SJCRH30 (cell line): Measurements from ENCODE around the gene DNAH9. TPM values are rescaled to one million over a fixed set of nuclear protein-coding genes. Genes with fewer than 3 reads are reported as not detected.
A peak's percentile ranks its signal among the peaks of the same experiment; 100 is the strongest.

Source experiments
- DNase-seq, 2 experiments: peaks; one replicate each; pipeline ENCODE4 v3.0.0-alpha.2; 2015 to 2020
- H3K27ac ChIP-seq: fragments of 250-450 bp; sonication (Bioruptor Pico); 2 replicates; pipeline ENCODE4 v1.5.1; 2020; ENCODE audit warnings: mild to moderate bottlenecking, moderate library complexity
- H3K27me3 ChIP-seq: fragments of 250-450 bp; sonication (Bioruptor Pico); 2 replicates; pipeline ENCODE4 v1.5.1; 2020; ENCODE audit warnings: mild to moderate bottlenecking, moderate library complexity
- H3K36me3 ChIP-seq: fragments of 250-450 bp; sonication (Bioruptor Pico); 2 replicates; pipeline ENCODE4 v1.5.1; 2020; ENCODE audit warnings: mild to moderate bottlenecking, moderate library complexity
- H3K4me1 ChIP-seq: fragments of 250-450 bp; sonication (Bioruptor Pico); 2 replicates; pipeline ENCODE4 v1.5.1; 2020; ENCODE audit warnings: mild to moderate bottlenecking, moderate library complexity
- H3K4me3 ChIP-seq: fragments of 250-450 bp; sonication (Bioruptor Pico); 2 replicates; pipeline ENCODE4 v1.5.1; 2020; ENCODE audit warnings: mild to moderate bottlenecking, moderate library complexity
- H3K9me3 ChIP-seq: fragments of 250-450 bp; sonication (Bioruptor Pico); replicated peaks from 2 replicates; pipeline ENCODE4 v1.5.1; 2020; ENCODE audit warnings: mild to moderate bottlenecking, moderate library complexity
- total RNA-seq: library from RNA; depleted of rRNA; stranded (reverse); fragments of >200 nt; shearing (Covaris generic); gene quantifications from 2 replicates; pipeline ENCODE4 v1.2.3, GENCODE V29; 2014

DNAH9 gene
- total RNA-seq, 1 experiment from 2014 or later: 0.16 TPM

DNA sequence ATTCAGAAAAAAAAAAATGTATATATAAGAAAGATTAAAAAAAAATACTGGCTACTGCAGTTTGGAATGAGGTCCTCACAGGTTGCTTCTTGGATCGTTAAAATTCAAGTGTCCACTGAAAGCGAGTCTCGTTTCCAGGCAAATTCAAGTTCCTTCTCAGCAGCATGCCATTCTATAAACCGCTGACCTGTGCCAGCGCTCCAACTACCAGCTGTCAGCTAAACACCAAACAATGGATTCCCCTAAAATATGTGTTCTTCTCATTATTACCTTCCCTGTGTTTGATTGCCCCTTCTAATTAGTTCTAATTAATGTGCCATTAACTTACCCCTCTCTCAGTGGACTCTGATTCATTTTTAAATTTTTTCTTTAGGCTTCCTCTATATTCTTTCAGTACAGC, 92.4 kb downstream of the DNAH9 start:
- Histone ChIP-seq H3K4me3 (no peak overlapping the region), H3K9me3 (no peaks in the 10 kb centered on the region), H3K27me3 (no peaks in the 10 kb centered on the region), H3K4me1 (no peaks in the 10 kb centered on the region), H3K27ac (no peak overlapping the region), H3K36me3 (no peaks in the 10 kb centered on the region)
- DNase-seq: no peak

DNA sequence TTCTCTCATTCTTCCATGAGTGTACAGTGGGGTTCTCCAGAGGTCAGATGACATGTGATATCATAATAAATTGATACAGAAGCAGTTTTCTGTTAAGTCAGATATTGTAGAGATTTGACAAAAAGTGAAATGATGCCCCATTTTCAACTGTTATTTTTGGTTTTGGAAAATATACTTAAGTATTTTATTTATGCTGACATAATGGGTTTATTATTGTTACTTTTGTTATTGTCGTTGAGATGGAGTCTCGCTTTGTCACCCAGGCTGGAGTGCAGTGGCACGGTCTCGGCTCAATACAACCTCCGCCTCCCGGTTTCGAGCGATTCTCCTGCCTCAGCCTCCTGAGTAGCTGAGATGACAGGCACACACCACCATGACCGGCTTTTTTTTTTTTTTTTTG, 94.4 kb downstream of the DNAH9 start:
- Histone ChIP-seq H3K9me3 (no peaks in the 10 kb centered on the region), H3K27ac (no peak overlapping the region), H3K4me1 (no peaks in the 10 kb centered on the region), H3K36me3 (no peaks in the 10 kb centered on the region), H3K27me3 (no peaks in the 10 kb centered on the region), H3K4me3 (no peak overlapping the region)
- DNase-seq: no peak

DNA sequence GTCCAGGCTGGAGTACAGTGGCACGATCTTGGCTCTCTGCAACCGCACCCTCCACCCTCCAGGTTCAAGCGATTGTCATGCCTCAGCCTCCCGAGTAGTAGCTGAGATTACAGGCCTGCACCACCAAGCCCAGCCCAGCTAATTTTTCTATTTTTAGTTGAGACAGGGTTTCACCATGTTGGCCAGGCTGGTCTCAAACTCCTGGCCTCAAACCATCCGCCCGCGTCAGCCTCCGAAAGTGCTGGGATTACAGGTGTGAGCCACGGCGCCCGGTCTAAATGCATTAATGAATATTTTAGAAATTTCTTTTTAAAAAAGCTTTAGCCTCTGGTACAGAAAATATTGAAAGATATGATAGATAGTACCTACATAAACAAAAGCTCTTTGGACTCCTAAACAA, 95.0 kb downstream of the DNAH9 start:
- no peaks in the 10 kb centered on the region for H3K27me3 ChIP-seq
- no peak overlapping the region for H3K27ac ChIP-seq
- no peaks in the 10 kb centered on the region for H3K36me3 ChIP-seq
- H3K4me1 ChIP-seq: no peaks in the 10 kb centered on the region
- DNase-seq: no peak
- H3K4me3 ChIP-seq: no peak overlapping the region
- H3K9me3 ChIP-seq: no peaks in the 10 kb centered on the region

DNA sequence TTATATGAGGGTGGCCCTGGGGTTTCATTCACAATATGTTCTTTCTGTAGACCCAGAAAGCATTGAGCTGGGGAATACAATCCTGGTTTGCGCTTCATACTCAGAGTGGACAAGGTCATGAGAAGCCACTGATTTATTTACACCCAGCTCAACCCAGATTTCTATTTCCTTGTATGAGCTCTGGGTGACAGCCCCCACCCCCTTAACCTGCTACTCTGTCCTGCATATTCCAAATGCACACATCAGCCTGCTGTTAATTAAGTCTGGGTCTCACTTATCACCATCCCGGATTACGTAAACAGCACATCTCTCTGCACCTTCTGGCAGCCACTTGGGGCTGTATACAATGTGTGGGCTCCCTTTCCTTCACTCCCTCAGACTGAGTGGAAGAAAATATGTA, 102.4 kb downstream of the DNAH9 start:
- no peak overlapping the region for H3K4me3 ChIP-seq
- DNase-seq: no peak
- H3K4me1 ChIP-seq: no peaks in the 10 kb centered on the region; the same call in 1 of the 2 replicates
- no peaks in the 10 kb centered on the region for H3K36me3 ChIP-seq
- H3K27ac ChIP-seq: no peak overlapping the region
- no peaks in the 10 kb centered on the region for H3K9me3 ChIP-seq
- no peaks in the 10 kb centered on the region for H3K27me3 ChIP-seq

DNA sequence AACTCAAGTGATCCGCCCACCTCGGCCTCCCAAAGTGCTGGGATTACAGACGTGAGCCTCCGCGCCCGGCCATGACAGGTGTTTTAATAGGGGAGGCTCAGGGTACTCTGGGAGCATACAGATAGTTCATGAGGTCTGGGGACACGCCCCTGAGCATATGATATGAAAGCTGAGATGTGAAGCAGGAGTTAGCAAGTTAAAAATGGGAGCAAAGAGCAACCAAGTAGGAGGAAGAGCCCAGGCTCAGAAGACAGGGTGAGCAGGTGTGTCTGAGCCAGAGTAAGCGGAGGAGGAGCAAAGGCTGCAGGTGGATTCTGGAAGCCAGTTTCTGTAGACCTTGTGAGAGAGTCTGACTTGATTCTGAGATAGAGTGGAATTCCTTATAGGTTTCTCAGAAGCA, 103.6 kb downstream of the DNAH9 start:
- Histone ChIP-seq H3K27me3 (no peaks in the 10 kb centered on the region), H3K9me3 (no peaks in the 10 kb centered on the region), H3K27ac (no peak overlapping the region), H3K4me3 (no peak overlapping the region), H3K4me1 (no peaks in the 10 kb centered on the region; the same call in 1 of the 2 replicates), H3K36me3 (no peaks in the 10 kb centered on the region)
- DNase-seq: peak in 1 of 2 experiments; percentile 6

DNA sequence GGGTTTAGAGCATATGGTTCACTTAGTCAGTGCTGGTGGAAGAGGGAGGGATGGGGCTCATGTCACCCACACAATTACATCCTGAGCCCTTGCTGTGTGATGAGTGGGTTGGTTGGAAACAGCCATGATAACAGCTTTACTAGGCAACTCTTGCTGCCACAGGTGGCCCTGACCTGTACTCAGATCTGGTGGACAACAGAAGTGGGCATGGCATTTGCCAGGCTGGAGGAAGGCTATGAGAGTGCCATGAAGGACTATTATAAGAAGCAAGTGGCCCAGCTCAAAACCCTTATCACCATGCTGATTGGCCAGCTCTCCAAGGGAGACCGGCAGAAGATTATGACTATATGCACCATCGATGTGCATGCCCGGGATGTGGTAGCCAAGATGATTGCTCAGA, 105.8 kb downstream of the DNAH9 start:
- H3K27ac ChIP-seq: no peak overlapping the region
- H3K27me3 ChIP-seq: no peaks in the 10 kb centered on the region
- H3K4me3 ChIP-seq: no peak overlapping the region
- H3K36me3 ChIP-seq: no peaks in the 10 kb centered on the region
- no peak for DNase-seq
- no peaks in the 10 kb centered on the region; the same call in 1 of the 2 replicates for H3K4me1 ChIP-seq
- no peaks in the 10 kb centered on the region for H3K9me3 ChIP-seq

DNA sequence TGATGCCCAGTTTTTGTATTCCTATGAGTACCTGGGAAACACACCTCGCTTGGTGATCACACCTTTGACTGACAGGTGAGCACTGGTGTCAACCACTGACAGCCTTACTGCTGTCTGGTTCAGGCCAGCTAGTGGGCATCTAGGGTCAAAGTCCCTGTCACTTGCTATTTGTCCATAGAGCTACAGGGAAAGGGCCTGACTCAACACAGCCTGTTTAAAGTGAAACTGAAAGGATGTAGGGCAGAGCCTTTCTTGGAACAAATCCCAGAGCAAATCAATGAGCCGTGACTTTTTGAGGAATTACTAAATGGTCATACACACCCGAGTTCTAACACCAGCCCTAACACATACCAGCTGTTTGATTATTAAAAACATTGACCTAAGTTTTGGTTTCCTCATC, 106.8 kb downstream of the DNAH9 start:
- no peak overlapping the region for H3K4me3 ChIP-seq
- DNase-seq: peak in 1 of 2 experiments; percentile 36
- H3K36me3 ChIP-seq: no peaks in the 10 kb centered on the region

DNA sequence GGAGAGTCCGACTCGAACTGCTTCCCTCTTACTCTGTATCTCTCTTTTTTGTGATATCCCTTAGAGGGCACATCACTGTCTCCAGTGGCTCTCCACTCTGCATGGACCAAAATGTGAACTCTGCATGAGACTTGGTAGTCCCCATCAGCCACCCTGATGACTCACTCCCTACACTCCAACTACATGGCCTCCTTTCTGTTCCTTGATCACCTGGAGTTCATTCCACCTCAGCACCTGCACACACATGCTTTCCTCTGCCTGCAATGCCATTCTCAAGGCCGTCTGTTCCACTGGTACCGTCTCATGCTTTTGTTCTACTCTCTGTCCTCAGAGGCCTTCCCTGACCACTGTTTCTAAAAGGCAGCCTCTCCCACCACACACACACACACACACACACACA, 109.3 kb downstream of the DNAH9 start:
- no peak for DNase-seq
- Histone ChIP-seq H3K27ac (no peak overlapping the region), H3K27me3 (no peaks in the 10 kb centered on the region), H3K36me3 (no peaks in the 10 kb centered on the region), H3K9me3 (no peaks in the 10 kb centered on the region), H3K4me3 (no peak overlapping the region), H3K4me1 (no peaks in the 10 kb centered on the region)

More for the DNA sequence above, 106.8 kb downstream of the DNAH9 start:
- Histone ChIP-seq H3K27me3 (no peaks in the 10 kb centered on the region), H3K27ac (no peak overlapping the region), H3K9me3 (no peaks in the 10 kb centered on the region), H3K4me1 (no peaks in the 10 kb centered on the region; the same call in 1 of the 2 replicates)

DNA sequence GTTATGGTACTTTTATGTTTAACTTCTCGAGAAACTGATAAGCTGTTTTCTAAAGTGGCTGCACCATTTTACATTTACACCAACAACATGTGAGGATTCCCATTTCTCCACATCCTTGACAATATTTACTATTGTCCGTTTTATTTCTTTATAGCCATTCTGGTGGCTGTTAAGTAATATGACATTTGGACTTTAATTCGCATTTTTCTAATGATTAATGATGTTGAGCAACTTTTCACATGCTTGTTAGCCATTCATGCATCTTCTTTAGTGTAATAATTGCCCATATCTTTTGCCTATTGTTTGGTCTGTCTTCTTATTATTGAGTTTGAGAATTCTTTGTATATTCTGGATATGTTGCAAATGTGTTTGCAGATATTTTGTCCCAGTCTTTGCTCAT, 114.2 kb downstream of the DNAH9 start:
- no peak for DNase-seq
- Histone ChIP-seq H3K4me3 (no peak overlapping the region), H3K27ac (no peak overlapping the region), H3K36me3 (no peaks in the 10 kb centered on the region), H3K9me3 (no peaks in the 10 kb centered on the region), H3K27me3 (no peaks in the 10 kb centered on the region), H3K4me1 (no peaks in the 10 kb centered on the region)

DNA sequence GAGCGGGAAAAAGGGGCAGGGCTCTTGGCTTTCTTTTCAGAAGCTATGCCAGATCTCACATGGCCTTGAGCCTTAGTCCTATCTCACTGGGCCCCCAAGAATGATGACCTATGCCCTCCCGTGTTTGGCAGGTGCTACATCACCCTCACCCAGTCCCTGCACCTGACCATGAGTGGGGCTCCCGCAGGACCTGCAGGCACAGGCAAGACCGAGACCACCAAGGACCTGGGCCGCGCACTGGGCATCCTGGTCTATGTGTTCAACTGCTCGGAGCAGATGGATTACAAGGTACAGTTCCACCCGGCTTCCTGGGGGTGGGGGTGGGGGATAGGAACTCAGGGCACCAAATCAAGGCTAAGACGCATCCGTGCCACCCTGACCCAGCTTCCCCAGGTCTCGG, 120.9 kb downstream of the DNAH9 start:
- no peak overlapping the region for H3K4me3 ChIP-seq
- H3K9me3 ChIP-seq: no peaks in the 10 kb centered on the region
- no peaks in the 10 kb centered on the region; the same call in 1 of the 2 replicates for H3K27me3 ChIP-seq
- no peak overlapping the region for H3K27ac ChIP-seq
- no peak for DNase-seq
- no peaks in the 10 kb centered on the region for H3K36me3 ChIP-seq
- no peaks in the 10 kb centered on the region for H3K4me1 ChIP-seq

DNA sequence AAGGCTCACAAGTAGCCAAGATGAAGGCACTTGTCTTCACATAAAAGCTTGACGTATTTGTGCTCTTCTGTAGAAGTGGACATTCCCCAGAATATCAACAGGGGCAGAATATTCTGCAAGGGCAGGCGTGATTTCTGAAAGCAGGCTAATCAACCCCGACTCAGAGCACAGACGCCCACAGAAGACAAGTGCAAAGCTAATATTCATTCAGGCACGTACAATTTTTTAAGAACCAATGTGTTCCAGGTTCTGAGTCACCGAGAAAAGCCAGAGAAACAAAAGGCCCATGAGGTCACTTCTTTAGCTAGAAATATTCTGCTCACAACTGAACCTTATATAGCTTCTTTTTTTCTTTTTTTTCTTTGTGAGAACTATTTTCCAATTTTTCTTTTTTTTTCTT, 121.6 kb downstream of the DNAH9 start:
- no peak overlapping the region for H3K4me3 ChIP-seq
- no peaks in the 10 kb centered on the region for H3K4me1 ChIP-seq
- no peaks in the 10 kb centered on the region for H3K36me3 ChIP-seq
- no peak overlapping the region for H3K27ac ChIP-seq
- H3K9me3 ChIP-seq: no peaks in the 10 kb centered on the region
- DNase-seq: no peak
- no peaks in the 10 kb centered on the region; the same call in 1 of the 2 replicates for H3K27me3 ChIP-seq

DNA sequence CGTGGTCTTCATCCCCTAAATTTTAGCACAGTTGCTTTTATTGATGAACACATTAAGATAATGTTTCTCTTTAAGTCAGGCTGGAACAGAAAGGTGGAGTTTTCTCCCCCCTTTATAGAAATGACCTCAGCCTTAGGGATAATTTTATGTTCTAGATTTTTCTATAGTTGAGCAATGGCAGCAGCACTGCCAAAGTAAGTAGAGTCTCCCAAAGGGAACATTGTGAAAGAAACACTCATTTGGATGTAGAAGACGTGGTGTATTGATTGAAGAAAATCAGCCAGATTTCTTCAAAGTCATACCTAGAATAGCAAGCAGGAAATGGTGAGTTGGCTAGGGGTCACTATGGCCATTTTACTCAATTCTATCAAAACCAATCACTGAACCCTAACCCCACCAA, 122.5 kb downstream of the DNAH9 start:
- no peak for DNase-seq
- Histone ChIP-seq H3K27me3 (no peaks in the 10 kb centered on the region; the same call in 1 of the 2 replicates), H3K27ac (no peak overlapping the region), H3K4me1 (no peaks in the 10 kb centered on the region), H3K9me3 (no peaks in the 10 kb centered on the region), H3K4me3 (no peak overlapping the region), H3K36me3 (no peaks in the 10 kb centered on the region)

DNA sequence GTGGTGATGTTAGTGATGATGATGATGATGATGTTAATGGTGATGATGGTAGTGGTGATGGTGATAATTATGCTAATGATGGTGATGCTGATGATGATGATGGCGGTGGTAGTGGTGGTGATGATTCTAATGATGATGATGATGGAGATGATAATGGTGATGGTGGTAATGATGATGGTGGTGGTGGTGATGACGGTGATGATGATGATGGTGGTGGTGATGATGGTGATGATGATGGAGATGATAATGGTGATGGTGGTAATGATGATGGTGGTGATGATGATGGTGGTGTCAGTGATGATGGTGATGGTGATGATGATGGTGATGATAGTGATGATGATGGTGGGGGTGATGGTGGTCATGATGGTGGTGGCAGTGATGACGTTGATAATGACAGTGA, 132.5 kb downstream of the DNAH9 start:
- Histone ChIP-seq H3K27me3 (no peaks in the 10 kb centered on the region), H3K36me3 (no peaks in the 10 kb centered on the region), H3K4me3 (no peak overlapping the region)

DNA sequence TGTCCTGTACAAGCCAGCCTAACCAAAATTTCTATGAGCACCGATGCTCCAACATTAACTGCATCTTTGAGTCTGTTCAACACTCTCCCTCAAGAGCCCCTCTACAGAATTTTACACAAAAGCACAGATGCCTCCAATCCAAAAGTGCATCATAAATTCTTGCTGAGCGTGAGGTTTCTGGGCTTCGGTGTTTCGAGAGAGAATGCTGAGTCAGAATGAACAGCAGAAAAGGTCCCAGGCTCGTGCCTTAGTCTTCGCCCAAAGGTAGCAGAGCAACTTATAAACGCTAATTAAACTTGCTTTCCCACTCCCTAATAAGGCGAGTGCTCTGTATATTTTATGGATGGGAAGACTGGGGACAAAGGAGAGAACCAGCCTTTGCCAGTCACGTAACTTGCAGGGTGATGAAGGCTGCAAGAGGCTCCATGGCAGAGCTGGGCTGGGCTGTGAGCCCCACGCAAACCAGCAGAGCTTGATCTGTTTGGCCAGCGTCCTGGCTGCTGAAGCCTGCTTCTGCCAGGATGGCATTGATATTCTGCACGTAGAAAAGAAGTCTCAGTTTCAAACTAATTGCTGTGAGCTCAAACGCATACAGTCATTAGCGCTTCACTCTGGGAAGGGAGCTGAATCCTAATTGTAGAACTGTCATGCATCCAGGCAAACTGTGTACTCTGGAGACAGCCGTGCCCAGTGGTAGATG, 138.5 kb downstream of the DNAH9 start:
- H3K27me3 ChIP-seq: no peaks in the 10 kb centered on the region
- H3K36me3 ChIP-seq: no peaks in the 10 kb centered on the region
- DNase-seq: no peak
- H3K27ac ChIP-seq: no peak overlapping the region
- H3K9me3 ChIP-seq: no peaks in the 10 kb centered on the region
- no peaks in the 10 kb centered on the region for H3K4me1 ChIP-seq
- H3K4me3 ChIP-seq: no peak overlapping the region

More for the DNA sequence above, 132.5 kb downstream of the DNAH9 start:
- Histone ChIP-seq H3K9me3 (no peaks in the 10 kb centered on the region), H3K4me1 (no peaks in the 10 kb centered on the region), H3K27ac (no peak overlapping the region)
- DNase-seq: no peak

DNA sequence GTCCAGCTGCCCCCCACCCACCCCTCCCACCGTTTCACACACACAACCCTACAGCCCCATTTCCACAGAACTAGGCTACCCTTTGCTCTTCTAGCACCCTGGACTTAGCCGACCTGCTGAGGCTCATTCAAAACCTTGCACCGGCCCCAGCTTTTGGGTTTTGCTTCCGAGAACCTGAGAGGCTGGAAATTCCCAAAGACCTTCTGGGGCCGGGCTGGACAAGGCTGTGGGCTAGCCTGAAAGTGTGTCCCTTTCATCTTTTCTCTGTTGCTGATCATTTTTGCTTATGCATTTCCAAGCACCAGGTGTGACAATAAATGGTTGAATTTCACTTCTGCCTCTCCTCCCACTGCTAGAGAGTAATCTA, 139.0 kb downstream of the DNAH9 start:
- H3K27ac ChIP-seq: no peak overlapping the region
- no peak overlapping the region for H3K4me3 ChIP-seq
- no peak for DNase-seq
- no peaks in the 10 kb centered on the region for H3K36me3 ChIP-seq
- no peaks in the 10 kb centered on the region for H3K4me1 ChIP-seq
- no peaks in the 10 kb centered on the region for H3K27me3 ChIP-seq
- no peaks in the 10 kb centered on the region for H3K9me3 ChIP-seq

DNA sequence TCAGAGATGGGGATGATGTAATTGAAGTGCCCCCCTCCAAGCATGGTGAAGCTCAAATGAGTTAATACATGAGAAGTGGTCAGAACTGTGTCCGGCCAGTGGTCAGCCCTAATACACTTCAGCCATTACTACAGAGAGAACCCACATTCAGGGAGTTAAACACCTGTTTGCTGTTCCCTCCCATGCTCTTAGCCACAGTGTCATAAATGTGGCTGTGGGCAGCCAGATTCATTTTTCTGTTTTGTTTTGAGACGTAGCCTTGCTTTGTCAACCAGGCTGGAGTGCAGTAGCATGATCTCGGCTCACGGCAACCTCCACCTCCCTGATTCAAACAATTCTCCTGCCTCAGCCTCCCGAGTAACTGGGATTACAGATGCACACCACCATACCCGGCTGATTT, 139.9 kb downstream of the DNAH9 start:
- Histone ChIP-seq H3K36me3 (no peaks in the 10 kb centered on the region), H3K27me3 (no peaks in the 10 kb centered on the region), H3K4me3 (no peak overlapping the region), H3K4me1 (no peaks in the 10 kb centered on the region), H3K9me3 (no peaks in the 10 kb centered on the region), H3K27ac (no peak overlapping the region)
- no peak for DNase-seq
